ENCODE measurements around the gene DSC2.

DNA sequence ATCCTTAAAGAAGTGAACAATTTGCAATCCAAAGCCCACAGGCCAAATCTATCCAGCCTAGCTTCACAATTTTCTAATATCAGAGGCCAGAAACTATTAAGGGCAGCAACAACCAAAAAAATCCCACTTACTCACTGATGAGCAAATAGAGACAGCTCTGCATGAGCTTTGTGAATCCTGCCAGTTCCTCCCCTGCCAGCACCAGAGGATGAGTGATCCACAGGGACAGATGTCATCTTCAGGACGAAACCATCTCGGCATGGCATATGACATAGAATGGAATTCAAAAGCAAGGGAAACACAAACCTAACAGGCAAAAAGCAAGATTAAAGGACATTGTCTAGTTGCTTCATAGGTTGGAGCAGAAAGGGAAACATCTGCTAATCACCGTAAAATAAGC lies 2.2 kb upstream of the DSC2 start:
- TF ChIP-seq, protein P1, sequence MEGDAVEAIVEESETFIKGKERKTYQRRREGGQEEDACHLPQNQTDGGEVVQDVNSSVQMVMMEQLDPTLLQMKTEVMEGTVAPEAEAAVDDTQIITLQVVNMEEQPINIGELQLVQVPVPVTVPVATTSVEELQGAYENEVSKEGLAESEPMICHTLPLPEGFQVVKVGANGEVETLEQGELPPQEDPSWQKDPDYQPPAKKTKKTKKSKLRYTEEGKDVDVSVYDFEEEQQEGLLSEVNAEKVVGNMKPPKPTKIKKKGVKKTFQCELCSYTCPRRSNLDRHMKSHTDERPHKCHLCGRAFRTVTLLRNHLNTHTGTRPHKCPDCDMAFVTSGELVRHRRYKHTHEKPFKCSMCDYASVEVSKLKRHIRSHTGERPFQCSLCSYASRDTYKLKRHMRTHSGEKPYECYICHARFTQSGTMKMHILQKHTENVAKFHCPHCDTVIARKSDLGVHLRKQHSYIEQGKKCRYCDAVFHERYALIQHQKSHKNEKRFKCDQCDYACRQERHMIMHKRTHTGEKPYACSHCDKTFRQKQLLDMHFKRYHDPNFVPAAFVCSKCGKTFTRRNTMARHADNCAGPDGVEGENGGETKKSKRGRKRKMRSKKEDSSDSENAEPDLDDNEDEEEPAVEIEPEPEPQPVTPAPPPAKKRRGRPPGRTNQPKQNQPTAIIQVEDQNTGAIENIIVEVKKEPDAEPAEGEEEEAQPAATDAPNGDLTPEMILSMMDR (IDR thresholded peaks at IDR 0.05), result no peak
- no peak for TF ChIP-seq POLR2A (IDR thresholded peaks at IDR 0.05)

All from uterus (tissue), 2 donors.